Glutamatergic neuron (in vitro differentiated cells): ENCODE results near the gene SNX19. TPM values are rescaled to one million over a fixed set of nuclear protein-coding genes. Genes with fewer than 3 reads are reported as not detected.
"Not testable (repeated sequence)": the region's sequence is repeated elsewhere in the genome, so short reads cannot be mapped to it uniquely, and the experiment has no call there.

ENCODE experiments used
- DNase-seq: peaks from one replicate; pipeline ENCODE4 v3.0.0; 2022
- H3K27ac Mint-ChIP-seq: one replicate; pipeline ENCODE4 v1.8.0; 2020; ENCODE audit warnings: mild to moderate bottlenecking, mixed read lengths, inconsistent platforms; ENCODE audit not compliant: unreplicated experiment
- H3K27me3 Mint-ChIP-seq: one replicate; pipeline ENCODE4 v1.8.0; 2020; ENCODE audit warnings: mild to moderate bottlenecking, moderate library complexity, mixed read lengths, inconsistent platforms; ENCODE audit not compliant: unreplicated experiment
- H3K36me3 Mint-ChIP-seq: one replicate; pipeline ENCODE4 v1.8.0; 2020; ENCODE audit warnings: mild to moderate bottlenecking, mixed read lengths, inconsistent platforms; ENCODE audit not compliant: unreplicated experiment
- H3K4me1 Mint-ChIP-seq: one replicate; pipeline ENCODE4 v1.8.0; 2020; ENCODE audit warnings: mild to moderate bottlenecking, low read depth, mixed read lengths, inconsistent platforms; ENCODE audit not compliant: unreplicated experiment
- H3K4me3 Mint-ChIP-seq: one replicate; pipeline ENCODE4 v1.8.0; 2020; ENCODE audit warnings: mild to moderate bottlenecking, mixed read lengths, inconsistent platforms; ENCODE audit not compliant: unreplicated experiment
- H3K9me3 Mint-ChIP-seq: one replicate; pipeline ENCODE4 v1.8.0; 2020; ENCODE audit warnings: mild to moderate bottlenecking, moderate library complexity, mixed read lengths, inconsistent platforms; ENCODE audit not compliant: unreplicated experiment
- total RNA-seq: library from RNA; stranded (reverse); fragmentation: NEBNext Ultra II Directional; extraction: Animal tissue kit (Norgen Biotek cat#: 25700); gene quantifications from one replicate; pipeline ENCODE4 v1.2.1, GENCODE V29; 2021; ENCODE audit not compliant: unreplicated experiment
- TF ChIP-seq, protein P1 (sequence below): fragments of 200-600 bp; sonication (generic); IDR thresholded peaks from one replicate; pipeline ENCODE4 v1.5.0; 2021; ENCODE audit not compliant: partially characterized antibody, unreplicated experiment

Gene SNX19
- total RNA-seq, 1 donor from 2014 or later: 65.5 TPM

DNA sequence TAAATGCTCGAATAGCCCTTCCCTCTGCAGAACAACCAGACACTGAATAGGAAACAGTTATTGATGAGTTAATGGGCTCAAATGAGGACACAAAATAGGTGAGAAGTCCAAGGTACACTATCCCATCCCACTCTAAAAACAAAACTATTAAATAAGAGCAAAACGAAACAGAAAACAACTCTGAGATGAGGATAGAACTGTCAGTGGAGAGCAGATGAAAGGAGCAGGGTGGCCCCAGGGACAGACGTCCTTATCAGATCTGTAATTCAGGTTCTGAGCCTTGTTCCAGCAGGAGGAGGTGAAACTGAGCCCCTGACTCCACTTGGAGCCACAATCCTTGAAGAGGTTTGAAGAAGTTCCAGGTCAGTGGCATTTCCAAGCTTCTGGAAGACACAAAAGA, 8.5 kb upstream of the SNX19 start:
- Mint-ChIP-seq H3K4me1 (no peaks in the 10 kb centered on the region), H3K27me3 (peaks cover 1% of the 10 kb centered on the region), H3K9me3 (peaks cover under 1% of the 10 kb centered on the region), H3K27ac (no peak overlapping the region), H3K36me3 (no peaks in the 10 kb centered on the region), H3K4me3 (no peak overlapping the region)
- DNase-seq: no peak
- TF ChIP-seq, protein P1, sequence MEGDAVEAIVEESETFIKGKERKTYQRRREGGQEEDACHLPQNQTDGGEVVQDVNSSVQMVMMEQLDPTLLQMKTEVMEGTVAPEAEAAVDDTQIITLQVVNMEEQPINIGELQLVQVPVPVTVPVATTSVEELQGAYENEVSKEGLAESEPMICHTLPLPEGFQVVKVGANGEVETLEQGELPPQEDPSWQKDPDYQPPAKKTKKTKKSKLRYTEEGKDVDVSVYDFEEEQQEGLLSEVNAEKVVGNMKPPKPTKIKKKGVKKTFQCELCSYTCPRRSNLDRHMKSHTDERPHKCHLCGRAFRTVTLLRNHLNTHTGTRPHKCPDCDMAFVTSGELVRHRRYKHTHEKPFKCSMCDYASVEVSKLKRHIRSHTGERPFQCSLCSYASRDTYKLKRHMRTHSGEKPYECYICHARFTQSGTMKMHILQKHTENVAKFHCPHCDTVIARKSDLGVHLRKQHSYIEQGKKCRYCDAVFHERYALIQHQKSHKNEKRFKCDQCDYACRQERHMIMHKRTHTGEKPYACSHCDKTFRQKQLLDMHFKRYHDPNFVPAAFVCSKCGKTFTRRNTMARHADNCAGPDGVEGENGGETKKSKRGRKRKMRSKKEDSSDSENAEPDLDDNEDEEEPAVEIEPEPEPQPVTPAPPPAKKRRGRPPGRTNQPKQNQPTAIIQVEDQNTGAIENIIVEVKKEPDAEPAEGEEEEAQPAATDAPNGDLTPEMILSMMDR: no peak

DNA sequence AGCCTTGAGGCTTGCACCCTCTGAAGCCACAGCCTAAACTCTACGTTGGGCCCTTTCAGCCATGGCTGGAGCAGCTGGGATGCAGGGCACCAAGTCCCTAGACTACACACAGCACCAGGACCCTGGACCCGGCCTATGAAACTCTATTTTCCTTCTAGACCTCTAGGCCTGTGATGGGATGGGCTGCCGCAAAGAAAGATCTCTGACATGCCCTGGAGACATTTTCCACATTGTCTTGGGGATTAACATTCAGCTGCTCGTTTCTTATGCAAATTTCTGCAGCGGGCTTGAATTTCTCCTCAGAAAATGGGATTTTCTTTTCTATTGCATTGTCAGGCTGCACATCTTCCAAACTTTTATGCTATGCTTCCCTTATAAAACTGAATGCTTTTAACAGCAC, 4.3 kb upstream of the SNX19 start:
- H3K27me3 Mint-ChIP-seq, DNase-seq, H3K36me3 Mint-ChIP-seq, H3K27ac Mint-ChIP-seq, H3K4me3 Mint-ChIP-seq, H3K4me1 Mint-ChIP-seq, H3K9me3 Mint-ChIP-seq: not testable (repeated sequence)

DNA sequence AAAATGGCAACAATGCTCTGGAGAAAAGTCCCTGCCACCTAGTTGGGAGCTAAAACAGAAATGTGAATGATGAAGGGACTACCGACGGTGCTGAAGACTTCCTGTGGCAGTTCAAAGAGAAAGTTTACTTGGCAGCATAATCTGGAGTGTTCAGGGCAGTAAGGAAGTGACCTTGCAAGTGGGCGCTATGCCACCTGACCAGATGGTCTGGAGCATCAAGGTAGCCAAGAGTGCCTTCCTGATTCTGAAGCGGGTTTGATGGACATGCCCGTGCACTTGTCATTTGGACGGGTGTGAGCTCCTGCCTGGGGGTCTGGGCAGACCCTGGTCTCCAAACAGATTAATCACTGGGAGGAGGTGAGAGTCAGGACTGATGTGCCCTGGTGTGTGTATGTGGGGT, 1.8 kb upstream of the SNX19 start:
- H3K27me3 Mint-ChIP-seq: peaks cover 4% of the 10 kb centered on the region
- TF ChIP-seq, protein P1: no peak
- no peaks in the 10 kb centered on the region for H3K36me3 Mint-ChIP-seq
- H3K4me1 Mint-ChIP-seq: peaks cover 4% of the 10 kb centered on the region
- no peak overlapping the region for H3K27ac Mint-ChIP-seq
- H3K4me3 Mint-ChIP-seq: no peak overlapping the region
- peaks cover 5% of the 10 kb centered on the region for H3K9me3 Mint-ChIP-seq
- DNase-seq: no peak

- H3K27me3 Mint-ChIP-seq: peaks cover 4% of the 10 kb centered on the region
- TF ChIP-seq, protein P1: no peak
- H3K4me1 Mint-ChIP-seq: peaks cover 4% of the 10 kb centered on the region
- no peak for DNase-seq
- H3K27ac Mint-ChIP-seq: peak overlapping the region; percentile 68
- H3K9me3 Mint-ChIP-seq: peaks cover 5% of the 10 kb centered on the region
- H3K36me3 Mint-ChIP-seq: no peaks in the 10 kb centered on the region
- H3K4me3 Mint-ChIP-seq: peak overlapping the region; percentile 85
Measured at GRCh38 chr11:130916910-130917309, 631 bp upstream of the SNX19 start.

DNA sequence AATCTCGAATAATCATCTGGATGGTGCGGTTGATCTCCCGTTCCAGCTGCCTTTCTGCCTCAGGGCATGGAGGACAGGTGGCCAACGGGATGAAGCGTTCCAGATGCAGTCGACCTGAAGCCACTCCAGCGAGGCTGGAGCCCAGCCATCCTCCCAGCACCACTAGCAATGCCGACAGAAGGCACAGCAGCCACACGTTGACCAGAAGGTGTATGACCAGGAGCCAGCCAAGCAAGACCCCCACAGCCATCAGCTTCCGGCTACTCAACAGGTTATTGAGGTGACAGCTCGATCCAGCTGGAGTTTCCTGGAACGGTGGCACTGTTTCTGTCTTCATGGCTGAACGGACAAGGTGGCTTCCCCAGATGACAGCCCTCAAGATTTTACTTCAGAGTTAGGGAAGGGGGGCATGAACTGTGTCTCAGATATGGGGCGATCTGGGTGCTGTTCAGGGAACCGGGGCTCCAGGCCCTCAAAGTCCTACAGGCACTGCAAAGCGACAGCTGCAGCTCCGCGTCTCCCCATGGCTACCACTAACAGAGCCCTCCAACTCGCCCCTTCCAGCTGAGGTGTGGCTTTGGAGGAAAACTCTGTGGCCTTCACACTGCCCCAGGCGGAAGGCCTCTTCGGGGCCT, 559 bp downstream of the SNX19 start:
- Mint-ChIP-seq H3K9me3 (peaks cover 5% of the 10 kb centered on the region), H3K36me3 (no peaks in the 10 kb centered on the region), H3K4me1 (peaks cover 4% of the 10 kb centered on the region), H3K27me3 (peaks cover 4% of the 10 kb centered on the region), H3K4me3 (peak overlapping the region; percentile 85), H3K27ac (peak overlapping the region; percentile 79)
- DNase-seq: no peak
- TF ChIP-seq, protein P1: no peak
